HEK293T (cell line): ENCODE measurements around the gene OMG.

Experiments used
- BHLHE40 ChIP-seq: fragments of 450-650 bp; IDR thresholded peaks from 2 replicates; pipeline ENCODE4 v1.6.1; 2016; ENCODE audit warnings: mild to moderate bottlenecking, moderate library complexity, borderline replicate concordance
- ELF4 ChIP-seq: fragments of 450-650 bp; IDR thresholded peaks from 2 replicates; pipeline ENCODE4 v1.6.1; 2017; ENCODE audit warnings: antibody characterized with exemption
- HDGF ChIP-seq: fragments of 450-650 bp; IDR thresholded peaks from 2 replicates; pipeline ENCODE4 v1.6.1; 2017; ENCODE audit warnings: antibody characterized with exemption, borderline replicate concordance
- NFRKB ChIP-seq: fragments of 450-650 bp; IDR thresholded peaks from 2 replicates; pipeline ENCODE4 v1.6.1; 2016; ENCODE audit warnings: mild to moderate bottlenecking, moderate library complexity
- SP1 ChIP-seq: fragments of 450-650 bp; IDR thresholded peaks from 2 replicates; pipeline ENCODE4 v1.6.1; 2017
- SUZ12 ChIP-seq: fragments of 450-650 bp; IDR thresholded peaks from 2 replicates; pipeline ENCODE4 v1.6.1; 2016; ENCODE audit warnings: mild to moderate bottlenecking
- ZNF384 ChIP-seq: fragments of 450-650 bp; IDR thresholded peaks from 2 replicates; pipeline ENCODE4 v1.6.1; 2016

GRCh38 chr17:31321481-31321880 lies 24.4 kb upstream of the OMG start, which contains the start of gene EVI2A:
- TF ChIP-seq BHLHE40: no peak
- TF ChIP-seq HDGF: no peak
- no peak for TF ChIP-seq ELF4
- TF ChIP-seq SUZ12: no peak
- no peak for TF ChIP-seq NFRKB
- TF ChIP-seq SP1: no peak
- TF ChIP-seq ZNF384: no peak
